Stimulated activated CD8-positive, alpha-beta memory T cell treated with anti-CD3 and anti-CD28 coated beads, Interleukin-4, amount 100 ng/mL, for 48 hours (primary cell): Measurements from ENCODE around the gene TACC2.
A peak's percentile ranks its signal among the peaks of the same experiment; 100 is the strongest.
"Not testable (repeated sequence)": the region's sequence is repeated elsewhere in the genome, so short reads cannot be mapped to it uniquely, and the experiment has no call there.

Source experiments
- DNase-seq: peaks from one replicate; pipeline ENCODE4 v3.0.0-alpha.2; 2020

TACC2 gene, protein sequence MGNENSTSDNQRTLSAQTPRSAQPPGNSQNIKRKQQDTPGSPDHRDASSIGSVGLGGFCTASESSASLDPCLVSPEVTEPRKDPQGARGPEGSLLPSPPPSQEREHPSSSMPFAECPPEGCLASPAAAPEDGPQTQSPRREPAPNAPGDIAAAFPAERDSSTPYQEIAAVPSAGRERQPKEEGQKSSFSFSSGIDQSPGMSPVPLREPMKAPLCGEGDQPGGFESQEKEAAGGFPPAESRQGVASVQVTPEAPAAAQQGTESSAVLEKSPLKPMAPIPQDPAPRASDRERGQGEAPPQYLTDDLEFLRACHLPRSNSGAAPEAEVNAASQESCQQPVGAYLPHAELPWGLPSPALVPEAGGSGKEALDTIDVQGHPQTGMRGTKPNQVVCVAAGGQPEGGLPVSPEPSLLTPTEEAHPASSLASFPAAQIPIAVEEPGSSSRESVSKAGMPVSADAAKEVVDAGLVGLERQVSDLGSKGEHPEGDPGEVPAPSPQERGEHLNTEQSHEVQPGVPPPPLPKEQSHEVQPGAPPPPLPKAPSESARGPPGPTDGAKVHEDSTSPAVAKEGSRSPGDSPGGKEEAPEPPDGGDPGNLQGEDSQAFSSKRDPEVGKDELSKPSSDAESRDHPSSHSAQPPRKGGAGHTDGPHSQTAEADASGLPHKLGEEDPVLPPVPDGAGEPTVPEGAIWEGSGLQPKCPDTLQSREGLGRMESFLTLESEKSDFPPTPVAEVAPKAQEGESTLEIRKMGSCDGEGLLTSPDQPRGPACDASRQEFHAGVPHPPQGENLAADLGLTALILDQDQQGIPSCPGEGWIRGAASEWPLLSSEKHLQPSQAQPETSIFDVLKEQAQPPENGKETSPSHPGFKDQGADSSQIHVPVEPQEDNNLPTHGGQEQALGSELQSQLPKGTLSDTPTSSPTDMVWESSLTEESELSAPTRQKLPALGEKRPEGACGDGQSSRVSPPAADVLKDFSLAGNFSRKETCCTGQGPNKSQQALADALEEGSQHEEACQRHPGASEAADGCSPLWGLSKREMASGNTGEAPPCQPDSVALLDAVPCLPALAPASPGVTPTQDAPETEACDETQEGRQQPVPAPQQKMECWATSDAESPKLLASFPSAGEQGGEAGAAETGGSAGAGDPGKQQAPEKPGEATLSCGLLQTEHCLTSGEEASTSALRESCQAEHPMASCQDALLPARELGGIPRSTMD (N-terminal part only)

DNA sequence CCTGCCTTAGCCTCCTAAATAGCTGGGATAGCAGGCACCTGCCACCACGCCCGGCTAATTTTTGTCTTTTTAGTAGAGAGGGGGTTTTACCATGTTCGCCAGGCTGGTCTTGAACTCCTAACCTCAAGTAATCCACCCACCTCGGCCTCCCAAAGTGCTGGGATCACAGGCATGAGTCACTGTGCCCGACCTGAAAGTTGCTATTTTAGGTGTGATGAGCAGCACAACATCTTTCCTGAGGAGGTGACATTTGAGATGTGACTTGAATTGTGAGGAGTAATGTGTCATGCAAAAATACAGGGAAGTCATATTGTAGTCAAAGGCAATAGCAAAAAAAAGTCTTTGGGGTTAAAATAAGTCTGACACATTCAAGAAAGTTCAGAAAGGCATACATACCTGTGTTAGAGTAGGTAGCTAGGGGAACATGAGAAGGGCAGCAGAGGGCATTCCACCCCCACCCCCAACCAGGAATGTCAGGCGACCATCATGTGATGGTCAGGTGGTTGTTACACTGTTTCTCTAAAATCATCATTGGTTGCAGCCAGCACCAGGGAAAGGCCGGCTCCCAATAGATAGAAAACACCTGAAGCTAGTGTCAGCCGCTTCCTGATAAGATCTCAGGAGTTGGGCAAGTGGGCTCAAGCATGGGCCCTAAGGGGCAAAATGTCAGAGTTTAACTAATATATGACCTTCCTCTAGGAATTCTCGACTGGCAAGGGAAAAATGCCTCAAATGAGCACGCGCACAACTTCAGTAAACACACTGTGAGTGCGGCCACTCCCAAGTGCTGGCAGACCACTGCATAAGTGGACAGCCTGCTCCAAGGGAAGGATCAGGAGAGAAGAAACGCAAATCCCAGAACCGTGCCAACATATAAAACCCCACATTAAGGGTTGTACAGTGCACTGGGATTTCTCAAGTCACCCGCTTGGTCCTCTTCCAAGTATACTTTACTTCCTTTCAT is at the start of gene TACC2:
TSS of gene TACC2 (plus strand) at position 803 of the 964 bp plus-strand sequence. CDS start 32,819 bp downstream, outside the sequence.
- no peak for DNase-seq

DNA sequence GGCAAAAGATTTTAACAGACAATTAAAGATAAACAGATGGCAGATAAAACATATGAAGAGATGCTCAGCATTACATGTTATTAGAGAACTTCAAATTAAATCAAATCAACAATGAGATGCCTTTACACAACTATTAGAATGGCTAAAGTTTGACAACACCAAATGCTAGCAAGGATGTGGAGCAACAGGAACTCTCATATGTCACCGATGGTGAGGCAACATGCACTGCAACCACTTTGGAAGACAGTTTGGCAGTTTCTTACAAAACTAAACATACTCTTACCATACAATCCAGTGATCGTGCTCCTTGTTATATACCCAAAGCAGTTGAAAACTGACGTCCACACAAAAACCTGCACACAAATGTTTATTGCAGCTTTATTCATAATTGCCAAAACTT is 47.4 kb upstream of the TACC2 start:
- DNase-seq = no peak

DNA sequence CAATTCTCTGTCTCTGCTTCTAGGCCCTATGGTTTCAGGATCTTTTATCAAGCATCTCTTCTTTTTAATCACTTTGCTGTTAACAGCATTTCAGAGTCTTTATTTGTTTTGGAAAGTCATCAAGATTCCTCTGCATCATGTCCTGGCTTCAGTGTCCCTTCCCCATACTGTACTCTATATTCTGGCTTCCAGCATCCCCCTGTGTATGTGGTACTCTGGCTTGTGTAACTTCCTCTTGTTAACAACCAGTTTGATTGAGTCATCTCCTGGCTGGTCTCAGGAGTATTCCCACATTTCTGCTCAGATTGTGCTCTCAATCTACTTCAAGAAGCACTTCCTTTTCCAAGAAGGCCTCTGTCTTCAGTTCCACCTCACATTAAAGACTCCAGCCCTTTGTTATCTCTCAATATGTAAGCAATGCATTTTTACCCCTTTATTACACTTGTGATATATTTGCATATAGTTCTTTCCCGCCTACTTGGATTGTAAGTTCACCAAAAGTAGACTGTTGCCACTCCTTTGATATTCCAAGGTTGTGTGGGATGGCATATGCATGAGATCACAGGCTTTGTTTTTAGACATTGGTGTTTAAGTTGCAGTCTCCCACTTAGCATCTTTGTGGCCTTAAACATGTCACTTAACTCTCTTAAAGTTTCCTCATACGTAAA is 46.1 kb upstream of the TACC2 start:
- no peak for DNase-seq

DNA sequence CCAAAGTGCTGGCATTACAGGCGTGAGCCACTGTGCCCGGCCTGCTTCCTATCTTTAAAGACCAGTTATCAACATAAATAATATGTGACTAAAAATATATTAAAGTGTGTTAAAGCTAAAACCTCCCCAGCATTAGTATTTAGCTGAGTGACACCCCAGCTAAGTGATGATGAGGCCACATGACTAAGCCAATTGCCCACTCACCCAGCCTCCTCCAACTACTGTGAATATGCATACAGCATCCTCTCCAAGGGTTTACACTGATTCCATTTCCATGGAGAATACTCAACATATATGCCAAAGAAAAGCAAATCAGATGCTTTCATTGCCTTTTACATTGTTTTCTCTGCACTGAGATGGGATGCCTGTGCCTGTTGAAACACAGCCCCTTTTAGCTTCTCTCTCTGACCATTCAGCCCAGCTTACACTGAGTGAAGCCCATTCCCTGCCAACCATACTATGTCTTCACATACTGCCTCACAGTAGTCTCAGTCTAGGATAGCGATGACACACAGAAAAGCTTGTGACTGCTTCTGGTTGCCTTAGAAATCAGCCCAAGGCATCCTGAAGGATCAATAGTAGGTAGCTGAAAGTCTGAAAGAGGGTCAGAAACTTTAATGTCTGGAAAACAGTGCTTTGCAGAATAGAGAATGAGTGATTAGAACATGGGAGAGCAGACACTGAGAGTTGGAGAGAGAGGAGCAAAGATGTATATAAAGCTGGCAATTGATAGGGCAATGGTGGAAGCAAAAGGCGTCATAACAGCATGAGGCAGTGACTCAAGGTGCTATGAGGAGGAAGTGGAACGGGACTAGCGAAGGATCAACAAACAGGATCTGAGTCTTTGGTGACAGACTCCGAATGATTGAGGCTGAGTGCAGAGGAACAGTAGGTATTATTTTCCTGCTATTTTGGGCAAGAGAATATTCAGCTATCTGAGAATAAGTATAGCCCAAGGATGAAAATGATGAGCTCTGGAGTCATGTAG is 41.3 kb upstream of the TACC2 start:
- DNase-seq = no peak

DNA sequence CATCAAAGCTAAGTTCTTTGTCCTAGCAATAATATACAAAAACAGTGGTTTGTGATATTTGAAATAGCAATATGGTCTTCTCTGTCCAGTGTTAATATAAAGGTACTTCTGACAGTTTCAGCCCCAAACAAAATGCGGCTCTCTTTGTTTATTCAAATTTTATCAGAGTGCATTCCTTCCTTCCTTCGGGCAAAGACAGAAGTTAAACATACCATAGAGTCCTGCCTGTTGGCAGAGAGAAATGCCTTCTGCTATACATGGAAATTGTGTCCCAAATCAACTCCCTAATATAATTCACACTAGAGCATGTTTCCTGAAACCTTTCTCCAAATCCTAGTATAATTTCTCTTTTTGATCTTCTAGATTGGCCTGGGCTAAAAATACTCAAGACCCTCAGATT is 39.9 kb upstream of the TACC2 start:
- DNase-seq = no peak

DNA sequence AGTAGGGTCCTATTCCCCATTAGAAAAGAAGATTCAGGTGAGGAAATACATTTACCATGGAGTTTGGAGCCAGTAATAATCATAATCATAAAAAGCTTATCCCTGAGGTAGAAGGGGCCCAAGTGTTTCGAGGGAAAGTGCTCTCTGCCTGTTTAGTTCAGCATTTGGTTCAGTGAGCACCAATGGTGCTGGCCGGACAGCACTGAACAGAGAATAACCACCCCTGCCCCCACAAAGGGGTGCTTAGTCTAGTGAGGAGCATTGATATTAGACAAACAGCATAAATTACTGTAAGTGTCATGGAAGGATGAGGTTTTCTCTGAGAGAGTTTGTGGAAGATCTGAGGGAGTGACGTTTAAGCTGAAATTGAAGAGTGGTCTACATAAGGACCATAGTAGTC is 39.5 kb upstream of the TACC2 start:
- no peak for DNase-seq

DNA sequence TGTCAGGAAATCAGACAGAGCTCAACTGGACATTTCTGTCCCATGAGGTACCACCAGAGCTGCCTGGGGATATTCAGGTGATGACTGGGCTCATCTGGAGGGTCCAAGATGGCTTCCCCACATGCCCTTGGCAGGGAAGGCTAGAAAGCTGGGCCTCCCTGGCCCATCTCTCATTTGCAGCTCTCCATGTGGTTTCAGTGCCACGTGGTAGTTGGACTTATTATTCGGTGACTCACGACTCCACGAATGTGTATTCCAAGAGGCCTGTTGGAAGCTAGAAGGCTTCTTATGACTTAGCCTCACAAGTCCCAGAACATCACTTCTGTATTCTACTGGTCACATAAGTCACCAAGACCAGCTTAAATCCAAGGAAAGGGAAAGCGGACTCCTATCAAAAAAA is 36.7 kb upstream of the TACC2 start:
- DNase-seq = no peak

DNA sequence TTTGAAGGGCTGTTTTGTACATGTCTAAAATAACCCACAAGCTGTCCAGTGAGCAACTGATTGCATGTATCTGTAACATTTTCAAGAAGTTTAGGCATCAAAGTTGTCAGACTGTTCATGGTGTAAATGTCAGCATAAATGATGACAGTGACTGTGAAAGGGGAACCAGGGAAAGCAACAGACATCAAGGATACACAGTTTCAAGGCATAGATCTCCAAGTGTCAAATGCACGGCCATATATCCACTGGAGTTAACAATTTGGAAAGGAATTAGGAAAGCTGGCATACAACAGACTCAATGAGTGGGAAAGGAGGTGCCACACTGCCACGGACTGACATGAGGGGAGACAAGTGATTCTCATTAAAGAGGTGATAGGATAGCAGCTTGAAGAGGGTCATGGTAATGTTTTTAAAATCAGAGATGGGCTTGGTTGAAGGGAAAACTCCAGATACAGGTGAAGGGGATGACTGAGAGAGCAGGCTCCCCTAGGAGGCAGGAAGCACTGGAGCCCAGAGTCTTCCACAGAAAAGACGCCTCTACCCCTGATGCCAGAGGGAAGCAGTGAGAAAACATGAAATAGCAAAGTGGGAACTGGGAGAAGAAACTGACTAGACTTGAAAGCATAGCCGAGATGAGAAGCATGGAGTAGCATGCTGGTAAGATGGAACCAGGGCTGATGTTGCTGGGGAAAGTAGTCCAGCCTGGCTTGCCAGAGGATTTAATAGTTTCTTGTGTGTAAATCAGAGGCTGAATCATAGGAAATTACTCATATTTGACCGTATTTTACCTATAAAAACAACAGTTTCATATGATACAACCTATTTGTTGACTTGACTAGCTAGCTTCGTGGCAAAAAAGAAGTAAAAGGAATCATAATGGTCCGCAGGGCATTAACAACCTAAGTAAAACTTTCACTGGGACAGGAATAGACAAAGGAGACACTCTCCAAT is 32.6 kb upstream of the TACC2 start:
- DNase-seq = no peak

DNA sequence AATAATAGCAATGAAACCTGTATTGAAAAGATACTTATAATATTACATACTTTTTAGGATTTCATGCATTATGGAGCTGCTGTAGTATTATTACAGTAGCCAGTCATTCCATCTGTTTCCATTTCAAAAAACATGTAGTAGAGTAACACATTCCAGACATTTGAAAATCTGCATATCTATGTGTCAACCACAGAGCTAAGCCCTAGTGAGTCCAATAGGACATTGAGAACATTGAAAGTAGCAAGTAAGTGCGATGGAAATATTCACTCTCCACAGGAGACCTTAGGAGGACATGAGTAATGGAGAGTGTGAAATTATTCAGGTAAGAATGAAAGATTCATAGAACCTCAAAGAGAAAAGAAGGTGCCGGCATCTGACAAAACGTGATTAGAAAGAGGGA is 29.3 kb upstream of the TACC2 start:
- no peak for DNase-seq

DNA sequence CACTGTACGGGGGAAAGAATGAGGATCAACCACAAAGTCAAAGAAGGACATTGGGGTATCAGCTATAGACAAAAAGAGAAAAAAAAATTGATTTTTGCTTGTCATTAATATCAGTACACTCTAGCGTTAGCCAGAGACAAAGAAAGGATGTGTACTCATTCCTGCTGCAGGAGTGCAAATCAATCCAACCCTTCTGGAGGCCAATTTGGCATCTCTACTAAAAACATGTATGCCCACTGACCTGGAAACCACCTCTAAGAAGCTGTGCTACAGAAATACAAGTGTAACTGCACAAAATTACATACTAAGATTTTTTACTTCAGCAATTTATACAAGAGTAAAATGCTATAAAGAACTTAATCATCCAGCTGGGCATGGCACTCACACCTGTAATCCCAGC is 27.5 kb upstream of the TACC2 start:
- DNase-seq = no peak

DNA sequence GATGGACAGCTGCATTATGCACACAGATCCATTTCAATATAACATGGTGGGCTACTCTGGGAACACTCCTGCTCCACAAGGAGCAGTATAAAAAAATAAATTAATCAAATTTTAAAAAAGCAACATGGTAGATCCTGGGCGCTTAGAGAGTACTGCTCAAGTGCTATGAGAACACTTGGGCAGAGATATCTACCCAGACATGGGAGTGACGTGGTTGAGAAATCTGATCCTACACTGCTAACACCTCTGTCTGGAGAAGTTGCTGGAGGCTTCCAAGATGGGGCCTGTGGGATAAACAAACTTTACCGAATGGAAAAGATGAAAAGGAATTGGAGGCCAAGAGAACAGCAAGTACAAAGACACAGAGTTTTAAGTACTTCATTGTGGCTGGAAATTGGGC is 23.0 kb upstream of the TACC2 start:
- DNase-seq = no peak

DNA sequence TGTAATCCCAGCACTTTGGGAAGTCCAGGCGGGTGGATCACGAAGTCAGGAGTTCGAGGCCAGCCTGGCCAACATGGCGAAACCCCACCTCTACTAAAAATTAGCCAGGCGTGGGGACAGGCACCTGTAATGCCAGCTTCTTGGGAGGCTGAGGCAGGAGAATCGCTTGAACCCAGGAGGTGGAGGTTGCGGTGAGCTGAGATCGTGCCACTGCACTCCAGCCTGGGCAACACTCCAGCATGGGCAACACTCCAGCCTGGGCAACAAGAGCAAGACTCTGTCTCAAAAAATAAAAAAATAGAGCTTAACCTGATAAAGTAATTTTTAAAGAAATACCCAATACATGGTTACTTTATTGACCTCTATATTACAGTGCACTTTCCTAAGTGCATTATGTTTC is 19.9 kb upstream of the TACC2 start:
- not testable (repeated sequence) for DNase-seq

DNA sequence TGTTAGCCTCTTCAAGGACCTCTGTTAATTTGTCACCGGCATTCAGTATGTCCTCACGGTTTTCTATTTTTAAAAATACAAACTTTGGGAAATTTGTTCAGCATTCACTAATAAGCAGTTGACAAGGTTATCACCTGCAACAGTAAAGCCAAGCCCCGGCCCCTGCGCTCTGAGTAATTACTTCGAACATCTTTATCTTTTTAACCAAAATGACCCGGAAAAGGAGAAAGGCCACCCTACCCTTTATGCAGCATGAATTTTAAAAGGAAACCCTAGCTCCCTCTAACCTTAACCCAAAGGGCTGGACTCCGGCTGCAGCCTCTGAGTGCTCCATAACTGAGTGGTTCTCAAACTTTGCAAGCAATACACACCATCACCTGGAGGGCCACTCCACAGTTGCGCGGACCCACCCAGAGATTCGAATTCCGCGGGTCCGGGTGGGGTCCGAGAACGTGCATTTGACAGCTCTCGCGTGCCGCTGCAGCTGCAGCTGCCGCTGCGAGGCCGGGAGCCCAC is 14.9 kb upstream of the TACC2 start:
- DNase-seq = no peak

DNA sequence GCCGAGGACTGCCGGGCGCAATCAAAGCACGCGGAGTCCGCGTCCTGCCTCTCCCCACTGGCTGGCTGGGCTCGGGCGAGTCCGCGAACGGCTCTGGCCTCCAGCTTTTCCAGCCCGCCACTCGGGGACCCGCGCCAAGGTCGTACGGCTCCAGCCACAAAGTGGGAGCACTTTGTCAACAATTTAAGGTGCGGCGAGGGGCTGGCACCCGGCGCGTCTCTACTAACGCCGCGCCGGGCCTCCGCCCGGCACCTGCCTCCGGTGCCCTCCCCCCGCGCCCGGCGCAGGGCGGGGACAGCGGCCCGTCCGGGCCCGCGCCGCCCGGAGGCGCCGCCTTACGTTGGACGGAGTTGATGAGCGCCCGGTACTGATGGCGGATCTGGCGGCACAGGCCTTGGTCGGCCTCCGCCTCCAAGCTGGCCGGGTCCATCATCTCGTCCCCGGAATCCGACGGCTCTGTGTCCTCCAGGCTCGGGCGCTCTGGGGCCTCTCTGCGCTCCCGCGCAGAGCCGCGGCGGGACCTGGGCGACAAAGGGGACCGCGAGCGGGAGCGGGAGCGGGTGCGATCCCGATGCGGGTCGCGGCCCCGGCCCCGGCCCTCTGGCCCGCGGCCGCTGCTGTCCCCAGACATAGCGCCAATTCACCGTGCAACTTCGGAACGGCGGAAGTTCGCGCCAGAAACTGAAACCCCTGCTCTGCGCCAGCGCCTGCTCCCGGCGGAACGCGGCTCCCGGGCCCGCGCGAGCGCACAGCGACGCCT is 14.2 kb upstream of the TACC2 start, which contains the start of gene NSMCE4A:
TSS of gene NSMCE4A (minus strand) at position 683 of the 760 bp plus-strand sequence. CDS start at position 631, 52 bp downstream.
- peak; percentile 84 for DNase-seq

DNA sequence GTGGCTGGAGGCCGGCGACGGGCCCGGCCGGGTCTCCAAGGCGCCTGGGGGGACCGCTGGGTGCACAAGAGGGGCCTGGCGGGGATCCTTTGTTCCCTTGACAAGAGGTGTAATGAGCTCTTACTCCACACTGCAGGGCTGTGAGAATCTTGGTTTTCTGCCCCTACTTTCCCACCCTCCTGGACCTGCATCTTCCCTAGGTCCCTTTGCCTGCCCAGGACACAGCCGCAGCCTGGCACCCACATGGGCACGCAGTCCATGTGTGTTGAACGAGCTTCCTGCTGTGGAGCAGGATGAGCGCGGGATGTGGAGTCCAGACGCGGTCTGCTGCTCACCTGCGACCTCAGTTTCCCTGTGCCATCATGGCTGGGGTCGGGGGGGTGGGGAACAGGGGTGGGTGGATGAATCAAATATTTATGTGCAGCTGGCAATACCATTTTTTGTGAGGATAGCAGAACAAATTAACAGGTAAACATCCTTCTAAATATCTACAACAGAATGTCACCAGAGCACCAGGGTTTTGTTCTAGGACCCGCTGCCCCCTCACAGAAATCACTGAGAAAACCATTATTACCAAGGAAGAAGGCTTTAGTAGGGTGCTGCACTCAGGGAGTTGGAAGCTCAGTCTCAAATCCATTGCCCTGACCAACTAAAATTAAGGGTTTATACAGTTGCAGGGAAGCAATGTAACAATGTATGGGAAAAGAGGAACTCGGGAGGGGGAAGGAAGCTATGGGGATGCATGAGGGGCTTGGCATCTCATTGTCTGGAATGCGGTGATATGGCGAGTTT is 13.5 kb upstream of the TACC2 start:
- DNase-seq = no peak

DNA sequence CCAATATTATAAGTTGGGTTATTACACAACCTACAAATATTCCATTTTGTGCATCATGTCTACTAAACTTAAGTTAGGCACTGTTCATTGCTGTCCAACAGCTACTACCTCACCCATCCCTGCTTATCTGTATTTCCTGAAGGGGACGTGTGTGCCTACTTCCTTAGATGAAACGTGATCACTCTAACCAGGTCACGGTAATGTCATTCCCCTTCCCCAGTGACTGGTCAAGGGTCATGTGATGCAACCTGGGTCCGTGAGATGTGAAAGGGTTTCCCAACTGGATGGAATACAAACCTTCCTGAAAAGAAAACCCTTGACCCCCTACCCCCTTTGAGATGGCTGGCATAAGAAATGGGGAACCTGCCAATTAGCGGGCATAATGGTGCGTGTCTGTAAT is 12.4 kb upstream of the TACC2 start:
- no peak for DNase-seq

DNA sequence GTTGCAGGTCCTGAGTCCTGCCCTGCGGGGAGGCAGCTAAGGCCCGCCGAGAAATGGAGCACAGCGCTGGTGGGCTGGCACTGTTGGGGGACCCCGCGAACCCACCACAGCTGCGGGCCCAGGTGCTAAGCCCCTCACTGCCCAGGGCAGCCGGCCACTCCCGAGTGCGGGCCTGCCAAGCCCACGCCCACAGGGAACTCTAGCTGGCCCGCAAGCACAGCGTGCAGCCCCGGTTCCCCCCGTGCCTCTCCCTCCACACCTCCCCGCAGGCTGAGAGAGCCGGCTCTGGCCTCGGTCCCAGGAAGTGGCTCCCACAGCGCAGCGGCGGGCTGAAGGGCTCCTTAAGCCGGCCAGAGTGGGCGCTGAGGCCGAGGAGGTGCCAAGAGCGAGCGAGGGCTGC is 10.5 kb upstream of the TACC2 start:
- DNase-seq = no peak
